Stomach (tissue), 9 donors: ENCODE results near the gene RUNX1. TPM values are rescaled to one million over a fixed set of nuclear protein-coding genes. Genes with fewer than 3 reads are reported as not detected.

Source experiments
- DNase-seq, 2 donors: peaks; one replicate each; pipeline versions ENCODE4 v3.0.0 to v3.0.0-alpha.2; 2013 to 2019
- H3K27ac ChIP-seq, 5 donors: fragments of 200-600 bp in 4 of 5; sonication (generic) in 4 of 5; one replicate each; pipeline ENCODE4 v1.5.1; 2013 to 2019; ENCODE audit warnings: mild to moderate bottlenecking in 1 of 5, moderate library complexity in 1 of 5
- H3K27me3 ChIP-seq, 3 donors: fragments of 200-600 bp; sonication (generic); one replicate each; pipeline ENCODE4 v1.5.1; 2017 to 2019; ENCODE audit warnings: mixed run types in 1 of 3
- H3K36me3 ChIP-seq, 4 donors: fragments of 200-600 bp; sonication (generic); 1 replicate in 3 of 4; 2 replicates in 1 of 4; pipeline ENCODE4 v1.5.1; 2016 to 2019
- H3K4me1 ChIP-seq, 4 donors: fragments of 200-600 bp; sonication (generic); one replicate each; pipeline ENCODE4 v1.5.1; 2016 to 2019
- H3K4me3 ChIP-seq, 4 donors: fragments of 200-600 bp; sonication (generic) in 3 of 4; one replicate each; pipeline ENCODE4 v1.5.1; 2016 to 2019; ENCODE audit warnings: mild to moderate bottlenecking in 1 of 4
- H3K9me3 ChIP-seq, 4 donors: fragments of 200-600 bp; sonication (generic); one replicate each; pipeline ENCODE4 v1.5.1; 2016 to 2019
- CTCF ChIP-seq, 7 experiments: fragments of 450-650 bp in 4 of 7; fragments of 200-600 bp in 3 of 7; sonication (generic) in 3 of 7; IDR thresholded peaks; one replicate each; pipeline ENCODE4 v1.5.1; 2016 to 2019; ENCODE audit warnings: antibody characterized with exemption in 7 of 7, control low read depth in 2 of 7, mild to moderate bottlenecking in 1 of 7
- EP300 ChIP-seq: sonication (generic); formaldehyde crosslinking; IDR thresholded peaks from one replicate; pipeline ENCODE4 v1.6.1; 2017; ENCODE audit warnings: antibody characterized with exemption
- POLR2A ChIP-seq, 4 donors: fragments of 450-650 bp; IDR thresholded peaks; one replicate each; pipeline ENCODE4 v1.6.1; 2016; ENCODE audit warnings: antibody characterized with exemption in 4 of 4, control low read depth in 2 of 4, mild to moderate bottlenecking in 1 of 4, moderate library complexity in 1 of 4
- POLR2AphosphoS5 ChIP-seq, 3 donors: sonication (generic); formaldehyde crosslinking; IDR thresholded peaks; one replicate each; pipeline ENCODE4 v1.6.1; 2016; ENCODE audit warnings: antibody characterized with exemption in 3 of 3
- WGBS, 5 donors: extraction: QIAGEN DNeasy Blood & Tissue Kit in 3 of 5; methylation state at CpG; one replicate each; pipeline versions ENCODE4 v1.1.5 to v1.1.7; 2013 to 2018; 5-methylcytosine and 5-hydroxymethylcytosine counted together
- intact Hi-C: fragments of 100-400 bp; cut with DNase I; formaldehyde crosslinking; loops from one replicate; pipeline ENCODE4 v1.15.1; 2023; ENCODE audit warnings: low total_unique reads
- polyA plus RNA-seq, 3 donors: library from polyadenylated mRNA; stranded (reverse); fragments of 200-250 nt; gene quantifications; one replicate each; pipeline ENCODE4 v1.2.3, GENCODE V29; 2013
- total RNA-seq, 5 donors: library from RNA; depleted of rRNA; stranded (reverse); fragments of >200 nt; gene quantifications; one replicate each; pipeline versions ENCODE4 v1.1.0 to v1.2.3, GENCODE V29; 2014 to 2016
- donor health status: healthy with polysubstance abuse.
- donor health status: Bipolar disorder and iron deficiency.
- donor health status: healthy.

The RUNX1 gene
- total and polyA plus RNA-seq, 8 donors = 8.0 to 213 (median 40.0) TPM

GRCh38 chr21:34942911-34943310 lies 106.2 kb downstream of the RUNX1 start:
- WGBS, 5 donors = 73 to 87% (median 84%) methylated on average over 7 of the region's 7 CpGs

GRCh38 chr21:34941162-34941561 lies 107.9 kb downstream of the RUNX1 start:
- 49 to 76% (median 68%) methylated on average over 2 of the region's 2 CpGs for WGBS, 5 donors
- no peak overlapping the region for H3K4me3 ChIP-seq
- no peak for DNase-seq
- no peaks in the 10 kb centered on the region for H3K9me3 ChIP-seq
- no peaks in the 10 kb centered on the region for H3K27me3 ChIP-seq
- intact Hi-C loops = no loop called here
- TF ChIP-seq POLR2AphosphoS5 (IDR thresholded peaks at IDR 0.05) = no peak
- TF ChIP-seq POLR2A (IDR thresholded peaks at IDR 0.05) = no peak
- TF ChIP-seq CTCF (IDR thresholded peaks at IDR 0.05) = no peak
- no peak for TF ChIP-seq EP300
- H3K27ac ChIP-seq = no peak overlapping the region
- peaks cover 0 to 8% (median 0%) of the 10 kb centered on the region in 4 donors for H3K4me1 ChIP-seq
- H3K36me3 ChIP-seq = no peaks in the 10 kb centered on the region

More at GRCh38 chr21:34942911-34943310, 106.2 kb downstream of the RUNX1 start:
- Histone ChIP-seq H3K27me3 (no peaks in the 10 kb centered on the region), H3K36me3 (no peaks in the 10 kb centered on the region), H3K4me1 (no peaks in the 10 kb centered on the region), H3K4me3 (no peak overlapping the region), H3K9me3 (no peaks in the 10 kb centered on the region), H3K27ac (no peak overlapping the region)
- intact Hi-C loops = no loop called here
- TF ChIP-seq EP300 (no peak), POLR2AphosphoS5 (IDR thresholded peaks at IDR 0.05) (no peak), CTCF (IDR thresholded peaks at IDR 0.05) (no peak), POLR2A (IDR thresholded peaks at IDR 0.05) (no peak)
- DNase-seq = no peak

GRCh38 chr21:34939673-34940331 lies 109.3 kb downstream of the RUNX1 start:
- no peak overlapping the region for H3K4me3 ChIP-seq
- WGBS, 5 donors = 74 to 87% (median 79%) methylated on average over 6 of the region's 6 CpGs
- no peak overlapping the region for H3K27ac ChIP-seq
- H3K27me3 ChIP-seq = no peaks in the 10 kb centered on the region
- H3K4me1 ChIP-seq = peaks cover 0 to 8% (median 0%) of the 10 kb centered on the region in 4 donors
- intact Hi-C loops = no loop called here
- H3K9me3 ChIP-seq = no peaks in the 10 kb centered on the region
- DNase-seq = no peak
- no peaks in the 10 kb centered on the region for H3K36me3 ChIP-seq
- no peak for TF ChIP-seq POLR2A (IDR thresholded peaks at IDR 0.05)
- TF ChIP-seq POLR2AphosphoS5 (IDR thresholded peaks at IDR 0.05) = no peak
- no peak for TF ChIP-seq EP300
- no peak for TF ChIP-seq CTCF (IDR thresholded peaks at IDR 0.05)

- no peak for DNase-seq
These were observed 110.9 kb downstream of the RUNX1 start for GRCh38 chr21:34938089-34938764.

More at GRCh38 chr21:34938089-34938764, 110.9 kb downstream of the RUNX1 start:
- WGBS, 5 donors = 59 to 72% (median 60%) methylated on average over 2 of the region's 2 CpGs
- no peak overlapping the region for H3K27ac ChIP-seq
- H3K9me3 ChIP-seq = no peaks in the 10 kb centered on the region
- no peak overlapping the region for H3K4me3 ChIP-seq
- peaks cover 0 to 8% (median 0%) of the 10 kb centered on the region in 4 donors for H3K4me1 ChIP-seq
- no peaks in the 10 kb centered on the region for H3K36me3 ChIP-seq
- TF ChIP-seq POLR2AphosphoS5 (IDR thresholded peaks at IDR 0.05) (no peak), EP300 (no peak), CTCF (IDR thresholded peaks at IDR 0.05) (no peak), POLR2A (IDR thresholded peaks at IDR 0.05) (no peak)
- intact Hi-C loops = no loop called here
- H3K27me3 ChIP-seq = no peaks in the 10 kb centered on the region
